Neuronal stem cell (in vitro differentiated cells): ENCODE measurements around the gene NCS1.

Experiments used
- DNase-seq: peaks from one replicate; pipeline ENCODE4 v3.0.0-alpha.2; 2013; ENCODE audit warnings: low spot score
- H2AFZ ChIP-seq: one replicate; pipeline ENCODE4 v1.6.1; 2013; ENCODE audit warnings: mild to moderate bottlenecking, low read length, inconsistent platforms
- H2AK5ac ChIP-seq: 2 replicates; pipeline ENCODE4 v1.6.1; 2013; ENCODE audit warnings: low read depth, mild to moderate bottlenecking, inconsistent platforms, low read length, moderate library complexity, mixed read lengths
- H2BK120ac ChIP-seq: 2 replicates; pipeline ENCODE4 v1.6.1; 2013; ENCODE audit warnings: low read depth, mild to moderate bottlenecking, inconsistent platforms, low read length, moderate library complexity, mixed read lengths
- H2BK12ac ChIP-seq: one replicate; pipeline ENCODE4 v1.6.1; 2013; ENCODE audit warnings: low read length, inconsistent platforms
- H2BK15ac ChIP-seq: 2 replicates; pipeline ENCODE4 v1.6.1; 2013; ENCODE audit warnings: mild to moderate bottlenecking, low read length, inconsistent platforms, mixed read lengths
- H2BK5ac ChIP-seq: one replicate; pipeline ENCODE4 v1.6.1; 2013; ENCODE audit warnings: inconsistent platforms, mild to moderate bottlenecking, low read length, moderate library complexity
- H3K14ac ChIP-seq: one replicate; pipeline ENCODE4 v1.6.1; 2013; ENCODE audit warnings: low read length, inconsistent platforms
- H3K18ac ChIP-seq: 2 replicates; pipeline ENCODE4 v1.6.1; 2013; ENCODE audit warnings: low read length, inconsistent platforms
- H3K23ac ChIP-seq: 2 replicates; pipeline ENCODE4 v1.6.1; 2013; ENCODE audit warnings: low read depth, mild to moderate bottlenecking, mixed read lengths, low read length, inconsistent platforms; ENCODE audit not compliant: poor library complexity
- H3K27ac ChIP-seq: replicated peaks from 3 replicates; pipeline ENCODE4 v1.5.1; 2013; ENCODE audit warnings: low read length, inconsistent platforms
- H3K27me3 ChIP-seq, 3 experiments: 2 replicates each; pipeline ENCODE4 v1.6.1; 2013; ENCODE audit warnings: low read length in 3 of 3, mild to moderate bottlenecking in 2 of 3, inconsistent platforms in 1 of 3, low read depth in 1 of 3, mixed read lengths in 1 of 3, moderate library complexity in 1 of 3; ENCODE audit not compliant: control insufficient read depth in 3 of 3, insufficient read depth in 3 of 3
- H3K36me3 ChIP-seq, 2 donors: replicated peaks in 1 of 2; 2 replicates each; pipeline ENCODE4 v1.6.1; 2013; ENCODE audit warnings: low read length in 2 of 2; ENCODE audit not compliant: control insufficient read depth in 2 of 2, insufficient read depth in 2 of 2
- H3K4ac ChIP-seq: 2 replicates; pipeline ENCODE4 v1.6.1; 2013; ENCODE audit warnings: inconsistent platforms, mild to moderate bottlenecking, low read length, moderate library complexity
- H3K4me1 ChIP-seq, 2 donors: 1 replicate in 1 of 2; 2 replicates in 1 of 2; pipeline ENCODE4 v1.6.1; 2013; ENCODE audit warnings: low read length in 2 of 2, low read depth in 1 of 2; ENCODE audit not compliant: control insufficient read depth in 2 of 2, insufficient read depth in 1 of 2
- H3K4me2 ChIP-seq: one replicate; pipeline ENCODE4 v1.6.1; 2013; ENCODE audit warnings: mild to moderate bottlenecking, low read length, inconsistent platforms; ENCODE audit not compliant: insufficient read depth, poor library complexity, severe bottlenecking
- H3K4me3 ChIP-seq, 2 donors: 2 replicates each; pipeline ENCODE4 v1.5.1; 2013; ENCODE audit warnings: low read length in 2 of 2, mild to moderate bottlenecking in 2 of 2, inconsistent platforms in 1 of 2, moderate library complexity in 1 of 2
- H3K79me1 ChIP-seq: one replicate; pipeline ENCODE4 v1.6.1; 2013; ENCODE audit warnings: low read depth, mild to moderate bottlenecking, inconsistent platforms, low read length, moderate library complexity
- H3K9ac ChIP-seq: one replicate; pipeline ENCODE4 v1.6.1; 2013; ENCODE audit warnings: mild to moderate bottlenecking, low read depth, low read length, inconsistent platforms; ENCODE audit not compliant: poor library complexity
- H3K9me3 ChIP-seq, 2 donors: replicated peaks in 1 of 2; 2 replicates each; pipeline versions ENCODE3 to v1.6.1; 2013; ENCODE audit warnings: low read length in 2 of 2, mild to moderate bottlenecking in 2 of 2, inconsistent platforms in 1 of 2, low read depth in 1 of 2, mixed read lengths in 1 of 2, moderate library complexity in 1 of 2; ENCODE audit not compliant: control insufficient read depth in 2 of 2, insufficient read depth in 1 of 2
- H4K8ac ChIP-seq: one replicate; pipeline ENCODE4 v1.6.1; 2013; ENCODE audit warnings: low read depth, mild to moderate bottlenecking, inconsistent platforms, low read length, moderate library complexity
- H4K91ac ChIP-seq: one replicate; pipeline ENCODE4 v1.6.1; 2013; ENCODE audit warnings: low read length, low read depth, mild to moderate bottlenecking, inconsistent platforms; ENCODE audit not compliant: poor library complexity
- WGBS, 2 donors: extraction: QIAGEN DNeasy Blood & Tissue Kit; methylation state at CpG; one replicate each; pipeline ENCODE4 v1.1.7; 2013; ENCODE audit warnings: missing lambda C conversion rate in 2 of 2, mixed read lengths in 1 of 2; ENCODE audit not compliant: insufficient read length in 2 of 2, insufficient replicate concordance in 1 of 2; ENCODE audit errors: extremely low coverage in 2 of 2; 5-methylcytosine and 5-hydroxymethylcytosine counted together

NCS1 gene

GRCh38 chr9:130286072-130286770 is 114.0 kb downstream of the NCS1 start:
- Histone ChIP-seq H2BK120ac (no peak overlapping the region), H2BK15ac (peak overlapping the region; percentile 18), H3K36me3 (no peaks in the 10 kb centered on the region), H3K27me3 (peaks cover 0 to 40% (median 0%) of the 10 kb centered on the region in 3 experiments), H2AFZ (no peak overlapping the region), H3K9me3 (no peaks in the 10 kb centered on the region), H2BK12ac (peak overlapping the region; percentile 48), H3K23ac (peak overlapping the region; percentile 48), H3K79me1 (no peaks in the 10 kb centered on the region), H3K4ac (no peak overlapping the region), H2BK5ac (no peak overlapping the region), H3K4me1 (peaks cover 0 to 1% of the 10 kb centered on the region in 2 donors), H2AK5ac (no peak overlapping the region), H3K18ac (no peak overlapping the region), H3K27ac (no peak overlapping the region), H3K14ac (peak overlapping the region; percentile 9), H3K4me3 (no peak overlapping the region), H4K91ac (peak overlapping the region; percentile 66), H3K4me2 (no peak overlapping the region), H3K9ac (peak overlapping the region; percentile 31), H4K8ac (no peak overlapping the region)
- no peak for DNase-seq
- WGBS, 2 donors: no CpG with 5 or more reads among the region's 17 CpGs
